Measurements from ENCODE around the gene GFRA4. TPM values are rescaled to one million over a fixed set of nuclear protein-coding genes. Genes with fewer than 3 reads are reported as not detected.

The GFRA4 gene
- total RNA-seq, 1 donor from 2014 or later, result not detected

- no peak for DNase-seq
Measured at GRCh38 chr20:3652676-3653596, 10.3 kb downstream of the GFRA4 start.

GRCh38 chr20:3652221-3652620 lies 11.0 kb downstream of the GFRA4 start:
- DNase-seq, result no peak

- no peak for DNase-seq
Measured at GRCh38 chr20:3651204-3651962, 11.8 kb downstream of the GFRA4 start.

GRCh38 chr20:3648951-3649350 lies 14.2 kb downstream of the GFRA4 start:
- DNase-seq, result no peak

- no peak for DNase-seq
Measured at GRCh38 chr20:3647473-3647872, 15.7 kb downstream of the GFRA4 start.

- DNase-seq, result no peak
Measured at GRCh38 chr20:3646651-3647050, 16.5 kb downstream of the GFRA4 start.

GRCh38 chr20:3646067-3646440 lies 17.1 kb downstream of the GFRA4 start:
- DNase-seq, result no peak

- DNase-seq, result no peak
Measured at GRCh38 chr20:3645309-3646066, 17.7 kb downstream of the GFRA4 start.

- no peak for DNase-seq
Measured at GRCh38 chr20:3640259-3640658, 22.9 kb downstream of the GFRA4 start.

GRCh38 chr20:3635346-3635745 lies 27.9 kb downstream of the GFRA4 start:
- no peak for DNase-seq

- DNase-seq, result no peak
Measured at GRCh38 chr20:3633913-3634478, 29.2 kb downstream of the GFRA4 start.

GRCh38 chr20:3632311-3633004 lies 30.7 kb downstream of the GFRA4 start:
- DNase-seq, result no peak

GRCh38 chr20:3631534-3631933 lies 31.7 kb downstream of the GFRA4 start:
- DNase-seq, result no peak

- no peak for DNase-seq
Measured at GRCh38 chr20:3630429-3630828, 32.8 kb downstream of the GFRA4 start.

GRCh38 chr20:3629893-3630292 lies 33.3 kb downstream of the GFRA4 start:
- no peak for DNase-seq

GRCh38 chr20:3628502-3629314 lies 34.5 kb downstream of the GFRA4 start:
- DNase-seq, result no peak

GRCh38 chr20:3627476-3627875 lies 35.7 kb downstream of the GFRA4 start:
- DNase-seq, result no peak

- DNase-seq, result no peak
Measured at GRCh38 chr20:3622406-3622805, 40.8 kb downstream of the GFRA4 start.

- DNase-seq, result no peak
Measured at GRCh38 chr20:3621111-3621510, 42.1 kb downstream of the GFRA4 start.

GRCh38 chr20:3616250-3616649 lies 46.9 kb downstream of the GFRA4 start:
- no peak for DNase-seq

Measured in occipital lobe (tissue), 2 donors.